ENCODE results near the gene CHAD. TPM values are rescaled to one million over a fixed set of nuclear protein-coding genes. Genes with fewer than 3 reads are reported as not detected.

The CHAD gene, protein sequence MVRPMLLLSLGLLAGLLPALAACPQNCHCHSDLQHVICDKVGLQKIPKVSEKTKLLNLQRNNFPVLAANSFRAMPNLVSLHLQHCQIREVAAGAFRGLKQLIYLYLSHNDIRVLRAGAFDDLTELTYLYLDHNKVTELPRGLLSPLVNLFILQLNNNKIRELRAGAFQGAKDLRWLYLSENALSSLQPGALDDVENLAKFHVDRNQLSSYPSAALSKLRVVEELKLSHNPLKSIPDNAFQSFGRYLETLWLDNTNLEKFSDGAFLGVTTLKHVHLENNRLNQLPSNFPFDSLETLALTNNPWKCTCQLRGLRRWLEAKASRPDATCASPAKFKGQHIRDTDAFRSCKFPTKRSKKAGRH
- not detected in 5 replicates for total RNA-seq (2022; extraction: Qiagen RNA extraction; ENCODE audit: low read depth)

DNA sequence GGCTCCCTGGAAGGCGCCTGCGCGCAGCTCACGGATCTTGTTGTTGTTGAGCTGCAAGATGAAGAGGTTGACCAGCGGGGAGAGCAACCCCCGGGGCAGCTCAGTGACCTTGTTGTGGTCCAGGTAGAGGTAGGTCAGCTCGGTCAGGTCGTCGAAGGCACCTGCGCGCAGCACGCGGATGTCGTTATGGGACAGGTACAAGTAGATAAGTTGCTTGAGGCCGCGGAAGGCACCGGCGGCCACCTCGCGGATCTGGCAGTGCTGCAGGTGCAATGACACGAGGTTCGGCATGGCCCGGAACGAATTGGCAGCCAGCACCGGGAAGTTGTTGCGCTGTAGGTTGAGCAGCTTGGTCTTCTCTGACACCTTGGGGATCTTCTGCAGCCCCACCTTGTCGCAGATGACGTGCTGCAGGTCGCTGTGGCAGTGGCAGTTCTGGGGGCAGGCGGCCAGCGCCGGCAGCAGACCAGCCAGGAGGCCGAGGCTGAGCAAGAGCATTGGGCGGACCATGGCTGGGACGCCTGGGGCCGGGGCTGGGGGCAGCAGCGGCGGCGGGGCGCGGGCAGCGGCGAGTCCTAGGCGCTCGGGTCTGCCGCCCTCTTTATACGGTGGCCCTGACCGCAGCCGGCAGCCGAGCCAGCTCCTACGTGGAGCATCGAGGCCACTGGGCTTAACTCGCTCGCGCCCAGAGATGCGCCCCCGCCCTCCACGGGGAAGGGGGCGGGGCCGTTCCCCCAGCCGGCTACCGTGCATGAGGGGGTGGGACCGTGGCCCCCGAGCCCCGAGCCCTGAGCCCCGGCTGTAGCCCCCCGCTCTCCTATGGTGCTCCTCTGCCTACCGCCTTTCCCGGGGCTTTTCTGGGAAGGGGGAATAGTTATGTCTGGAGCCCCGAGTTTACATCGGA is at the start of gene CHAD:
Gene CHAD (minus strand): TSS at position 577 of the 904 bp plus-strand sequence. CDS start 67 bp downstream, at position 510.

DNA sequence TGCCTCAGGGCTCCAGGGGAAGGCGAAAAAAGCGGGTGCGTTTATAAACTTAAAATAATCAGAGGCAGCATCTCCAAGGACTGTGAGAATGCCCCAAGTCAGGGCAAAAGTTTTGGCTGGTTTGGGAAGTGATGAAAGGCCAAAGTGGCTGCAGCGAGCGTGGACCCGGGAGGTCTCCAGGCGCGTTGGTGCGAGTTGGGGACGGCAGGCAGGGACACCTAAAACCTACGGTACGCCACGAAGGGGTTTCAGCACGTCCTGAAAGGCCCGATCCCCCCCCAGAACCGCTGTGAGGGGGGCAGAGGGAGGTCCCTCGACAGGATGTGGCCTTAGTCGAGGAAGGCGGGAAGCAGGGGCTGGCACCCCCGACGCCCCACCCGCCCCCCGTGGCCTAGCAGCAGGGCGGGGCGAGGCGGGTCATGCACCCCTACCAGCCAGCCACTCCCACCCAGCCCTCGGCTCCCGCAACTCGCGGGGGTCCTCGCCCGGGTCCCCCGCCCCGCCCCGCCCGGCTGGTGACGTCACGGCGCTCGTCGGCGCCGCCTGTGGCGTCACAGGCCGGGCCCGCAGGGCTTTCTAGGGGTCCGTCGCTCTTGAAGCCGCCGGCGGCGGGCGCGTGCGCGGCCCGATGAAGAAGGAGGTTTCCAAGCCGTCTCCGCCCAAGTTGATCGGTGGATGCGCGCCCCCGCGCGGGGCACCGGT is 39.3 kb upstream of the CHAD start, which contains the start of gene MYCBPAP:
Gene MYCBPAP (plus strand): TSS at position 569 of the 702 bp plus-strand sequence. CDS start 236 bp downstream, outside the sequence.

DNA sequence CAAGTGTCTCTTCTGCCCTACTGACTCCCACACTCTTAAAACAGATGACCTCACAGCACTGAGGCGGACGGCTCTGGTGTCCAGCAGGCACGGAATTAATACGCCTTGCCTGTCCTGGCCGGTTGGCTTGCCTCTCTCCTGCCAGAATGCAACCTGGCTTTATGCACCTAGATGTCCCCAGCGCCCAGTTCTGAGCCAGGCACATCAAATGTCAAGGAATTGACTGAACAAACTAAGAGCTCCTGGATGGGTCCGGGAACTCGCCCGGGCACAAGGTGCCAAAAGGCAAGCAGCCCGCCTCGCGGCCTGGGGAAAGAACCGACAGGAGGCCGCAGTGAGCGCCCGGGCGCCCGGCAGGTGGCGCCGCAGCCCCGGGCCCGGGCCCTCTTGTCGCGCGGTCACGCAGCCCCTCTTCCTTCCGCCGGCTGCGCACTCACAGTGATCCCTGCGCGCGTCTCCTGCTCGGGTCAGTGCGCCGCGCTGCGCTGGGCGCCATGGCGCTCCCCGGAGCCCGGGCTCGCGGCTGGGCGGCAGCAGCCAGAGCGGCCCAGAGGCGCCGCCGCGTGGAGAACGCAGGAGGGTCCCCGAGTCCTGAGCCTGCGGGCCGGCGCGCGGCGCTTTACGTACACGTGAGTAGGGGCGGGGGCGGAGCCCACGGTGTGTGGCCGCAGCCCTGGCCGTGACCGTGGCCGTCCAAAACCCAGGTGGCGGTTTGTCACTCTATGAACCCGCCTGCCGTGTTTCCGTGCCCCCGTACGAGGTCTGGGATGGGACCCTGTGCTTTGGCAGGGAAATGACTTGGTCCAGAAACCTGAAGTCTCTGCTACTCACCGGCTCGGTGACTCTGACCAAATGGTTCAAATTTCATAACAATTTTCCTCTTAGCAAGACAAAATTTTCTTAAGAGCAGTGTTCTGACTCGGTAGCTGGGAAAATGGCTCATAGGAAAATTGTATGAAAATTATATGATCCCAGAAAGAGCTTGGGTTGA is 10.0 kb upstream of the CHAD start, which contains the start of gene RSAD1:
Gene RSAD1 (plus strand): TSS at position 470 of the 991 bp plus-strand sequence. CDS start 25 bp downstream, at position 495.

DNA sequence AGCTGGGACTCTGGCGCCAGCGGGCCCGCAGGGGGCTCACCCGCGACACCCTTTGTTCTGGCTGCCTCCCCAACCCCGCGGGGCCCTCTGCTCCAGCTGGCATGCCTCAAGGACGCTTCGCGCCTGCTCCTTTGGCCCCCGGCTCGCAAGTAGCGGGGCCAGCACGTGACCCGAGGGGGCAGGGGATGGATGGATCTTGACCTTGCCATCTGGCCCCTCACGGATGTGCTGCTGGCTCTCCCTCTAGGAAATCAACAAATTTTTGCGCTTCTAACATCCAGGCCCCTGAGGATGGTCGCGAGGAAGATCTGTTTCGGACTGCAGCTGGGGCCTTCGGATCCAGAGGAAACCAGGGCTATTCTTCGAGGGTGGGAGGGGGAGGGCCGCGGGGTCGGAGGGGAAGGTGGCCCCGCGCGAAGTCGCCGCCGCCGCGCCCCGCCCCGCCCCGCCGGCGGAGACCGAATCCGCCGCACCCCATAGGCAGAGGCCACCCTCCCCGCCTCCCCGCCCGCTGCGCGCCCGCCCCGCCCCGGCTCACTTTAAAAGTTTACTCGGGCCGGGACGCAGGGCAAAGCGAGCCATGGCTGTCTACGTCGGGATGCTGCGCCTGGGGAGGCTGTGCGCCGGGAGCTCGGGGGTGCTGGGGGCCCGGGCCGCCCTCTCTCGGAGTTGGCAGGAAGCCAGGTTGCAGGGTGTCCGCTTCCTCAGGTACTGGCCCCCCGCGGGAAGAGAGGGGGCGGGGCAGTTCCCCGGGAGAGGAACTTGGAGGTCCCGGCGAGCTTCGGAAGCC is 42.8 kb downstream of the CHAD start, which contains the start of gene ACSF2:
Gene ACSF2 (plus strand): TSS at position 537 of the 790 bp plus-strand sequence. CDS start 44 bp downstream, at position 581.

Other genes starting within 250 kb of the CHAD start
- gene TMEM92, start 194.4 kb downstream of the CHAD start, total RNA-seq (2022; extraction: Qiagen RNA extraction; ENCODE audit: low read depth): 24.5 to 28.2 TPM (median 27.3 TPM) in 5 replicates
- 19.4 to 30.1 TPM (median 20.4 TPM) in 5 replicates for gene XYLT2, start 122.8 kb downstream of the CHAD start, total RNA-seq (2022; extraction: Qiagen RNA extraction; ENCODE audit: low read depth)
- 140 to 167 TPM (median 158 TPM) in 5 replicates for gene MRPL27, start 95.7 kb downstream of the CHAD start, total RNA-seq (2022; extraction: Qiagen RNA extraction; ENCODE audit: low read depth)
- gene EME1, start 95.7 kb downstream of the CHAD start, total RNA-seq (2022; extraction: Qiagen RNA extraction; ENCODE audit: low read depth): 14.7 to 16.8 TPM (median 15.6 TPM) in 5 replicates
- 228 to 240 TPM (median 230 TPM) in 5 replicates for gene LRRC59, start 71.4 kb downstream of the CHAD start, total RNA-seq (2022; extraction: Qiagen RNA extraction; ENCODE audit: low read depth)
- gene ACSF2, start 42.7 kb downstream of the CHAD start, total RNA-seq (2022; extraction: Qiagen RNA extraction; ENCODE audit: low read depth): 9.6 to 16.2 TPM (median 12.4 TPM) in 5 replicates
- 30.0 to 37.7 TPM (median 34.1 TPM) in 5 replicates for gene RSAD1, start 10.0 kb upstream of the CHAD start, total RNA-seq (2022; extraction: Qiagen RNA extraction; ENCODE audit: low read depth)
- 0.32 to 1.0 TPM (median 0.37 TPM) in 5 replicates for gene MYCBPAP, start 39.6 kb upstream of the CHAD start, total RNA-seq (2022; extraction: Qiagen RNA extraction; ENCODE audit: low read depth)
- 0.10 to 0.63 TPM (median 0.17 TPM) in 5 replicates for gene EPN3, start 63.9 kb upstream of the CHAD start, total RNA-seq (2022; extraction: Qiagen RNA extraction; ENCODE audit: low read depth)
- 66.3 to 85.6 TPM (median 79.5 TPM) in 5 replicates for gene SPATA20, start 78.3 kb upstream of the CHAD start, total RNA-seq (2022; extraction: Qiagen RNA extraction; ENCODE audit: low read depth)
- gene CACNA1G, start 91.8 kb upstream of the CHAD start, total RNA-seq (2022; extraction: Qiagen RNA extraction; ENCODE audit: low read depth): 3.1 to 4.8 TPM (median 4.4 TPM) in 5 replicates
- gene ABCC3, start 166.0 kb upstream of the CHAD start, total RNA-seq (2022; extraction: Qiagen RNA extraction; ENCODE audit: low read depth): 114 to 159 TPM (median 130 TPM) in 5 replicates
- gene ANKRD40, start 239.0 kb upstream of the CHAD start, total RNA-seq (2022; extraction: Qiagen RNA extraction; ENCODE audit: low read depth): 41.4 to 49.1 TPM (median 43.9 TPM) in 5 replicates

Measured in A549 treated with CpdA at 1 μM for 4 hours (cell line).